ENCODE measurements around the gene AGER.
A peak's percentile ranks its signal among the peaks of the same experiment; 100 is the strongest.
"Not testable (repeated sequence)": the region's sequence is repeated elsewhere in the genome, so short reads cannot be mapped to it uniquely, and the experiment has no call there.

The AGER gene

DNA sequence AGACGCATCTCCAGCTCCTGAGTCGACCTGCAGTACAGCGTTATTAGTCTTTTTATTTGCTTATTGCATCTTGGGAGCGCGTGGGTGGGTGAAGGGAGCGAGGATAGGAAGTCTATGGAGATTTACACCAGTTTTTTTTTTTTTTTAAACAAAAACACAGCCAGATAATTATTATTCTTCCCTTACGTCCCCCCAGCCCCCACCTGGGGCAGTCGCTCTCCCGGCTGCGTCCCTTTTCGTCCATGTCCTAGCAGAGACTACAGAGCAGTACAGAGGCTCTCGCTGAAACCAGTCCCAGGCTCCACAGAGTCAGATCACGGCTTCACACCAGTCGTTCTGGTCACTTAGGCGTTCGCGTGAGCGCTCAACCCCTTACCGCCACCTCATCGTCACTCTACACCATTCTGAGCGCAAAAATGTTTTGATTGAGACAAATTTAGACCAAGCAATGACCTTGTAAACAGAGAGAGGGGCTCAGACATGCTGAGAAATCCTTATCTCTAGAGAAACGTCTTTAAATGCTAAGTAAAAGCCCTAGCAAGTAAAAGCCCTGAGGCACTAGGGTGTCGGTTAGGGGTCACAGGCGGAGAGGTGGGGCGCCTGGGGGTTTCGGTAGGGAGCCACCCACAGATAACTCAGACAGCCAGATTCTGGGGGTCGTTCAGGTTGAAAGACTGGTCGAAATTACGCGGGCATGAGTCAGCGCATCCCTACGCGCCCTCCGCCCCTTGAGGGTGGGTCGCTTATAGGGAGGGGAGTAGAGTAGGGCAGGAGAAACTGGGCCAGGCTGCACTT, 31.1 kb downstream of the AGER start:
- H3K4me3 Mint-ChIP-seq, result peak overlapping the region; percentile 87
- H3K9me3 Mint-ChIP-seq, result no peaks in the 10 kb centered on the region
- no peak for DNase-seq (ENCODE audit: low spot score in 2 of 2)
- H3K4me1 Mint-ChIP-seq, result peaks cover 60% of the 10 kb centered on the region
- ATAC-seq (replicated peaks; ENCODE audit: extremely low read depth, poor library complexity, severe bottlenecking), result no peak
- H3K36me3 Mint-ChIP-seq (ENCODE audit: insufficient read depth), result peaks cover 14% of the 10 kb centered on the region
- H3K27me3 Mint-ChIP-seq, result peaks cover 36% of the 10 kb centered on the region
- H3K27ac Mint-ChIP-seq (ENCODE audit: low read depth), result peak overlapping the region; percentile 83

DNA sequence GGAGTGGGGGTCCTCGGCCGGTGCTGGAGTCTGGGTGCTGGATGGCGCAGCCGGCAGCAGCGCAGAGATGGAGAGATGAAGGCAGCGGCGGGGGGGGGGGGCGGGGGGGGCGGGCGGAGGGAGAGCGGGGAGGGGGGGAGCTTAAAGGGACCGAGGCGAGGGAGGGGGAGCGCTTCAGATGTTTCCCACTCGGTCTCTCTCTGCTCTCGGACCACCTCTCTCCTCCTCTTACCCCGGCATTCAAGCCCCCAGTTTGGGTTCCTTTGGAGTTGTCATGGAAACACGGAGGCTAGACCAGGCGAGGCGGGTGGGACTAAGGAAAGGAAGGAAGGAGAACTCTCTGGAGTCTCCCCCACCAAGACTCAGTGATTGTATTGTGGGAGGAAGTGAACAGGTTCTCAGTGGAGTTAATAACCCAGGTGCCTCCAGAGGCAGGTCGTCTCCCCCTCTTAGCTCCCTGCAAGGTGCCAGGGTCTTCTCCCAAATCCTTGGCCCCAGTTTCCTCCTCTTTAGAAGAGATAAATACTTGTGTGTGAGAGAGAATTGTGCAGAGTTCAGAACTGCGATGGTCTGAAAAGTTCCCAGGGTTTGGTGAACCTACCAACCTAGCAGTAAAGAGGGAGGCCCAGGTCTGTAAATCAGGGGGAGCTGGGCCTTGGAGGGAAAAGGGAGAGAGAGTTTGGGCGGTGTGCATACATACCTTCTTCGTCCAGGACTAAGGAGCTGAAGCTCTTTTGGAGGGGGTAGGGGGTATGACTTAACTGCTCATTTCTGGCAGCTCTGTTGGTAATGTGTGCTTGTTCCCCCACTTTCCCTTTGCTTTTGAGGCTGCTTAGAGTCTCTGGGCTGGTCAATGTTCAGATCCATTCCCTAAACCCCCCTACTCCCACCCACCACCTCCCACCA, 31.9 kb downstream of the AGER start, which contains the start of gene PRRT1:
TSS of gene PRRT1 (minus strand) at position 77 of the 906 bp plus-strand sequence. CDS start 112 bp downstream, outside the sequence.
- peaks cover 68% of the 10 kb centered on the region for H3K4me1 Mint-ChIP-seq
- ATAC-seq (replicated peaks; ENCODE audit: extremely low read depth, poor library complexity, severe bottlenecking) (no peak), DNase-seq (ENCODE audit: low spot score in 2 of 2) (no peak)
- H3K36me3 Mint-ChIP-seq (ENCODE audit: insufficient read depth), result peaks cover 12% of the 10 kb centered on the region
- peaks cover 42% of the 10 kb centered on the region for H3K27me3 Mint-ChIP-seq
- H3K9me3 Mint-ChIP-seq, result no peaks in the 10 kb centered on the region
- peak within 1 kb of the TSS; percentile 83 for H3K27ac Mint-ChIP-seq (ENCODE audit: low read depth)
- peak within 1 kb of the TSS; percentile 87 for H3K4me3 Mint-ChIP-seq

- Mint-ChIP-seq H3K27ac (ENCODE audit: low read depth) (no peak overlapping the region), H3K4me1 (peaks cover 68% of the 10 kb centered on the region), H3K9me3 (no peaks in the 10 kb centered on the region), H3K36me3 (ENCODE audit: insufficient read depth) (peaks cover 12% of the 10 kb centered on the region), H3K27me3 (peaks cover 50% of the 10 kb centered on the region), H3K4me3 (peak overlapping the region; percentile 5)
- ATAC-seq (replicated peaks; ENCODE audit: extremely low read depth, poor library complexity, severe bottlenecking) (no peak), DNase-seq (ENCODE audit: low spot score in 2 of 2) (no peak)
These were observed 32.7 kb downstream of the AGER start for GRCh38 chr6:32151181-32151862.

DNA sequence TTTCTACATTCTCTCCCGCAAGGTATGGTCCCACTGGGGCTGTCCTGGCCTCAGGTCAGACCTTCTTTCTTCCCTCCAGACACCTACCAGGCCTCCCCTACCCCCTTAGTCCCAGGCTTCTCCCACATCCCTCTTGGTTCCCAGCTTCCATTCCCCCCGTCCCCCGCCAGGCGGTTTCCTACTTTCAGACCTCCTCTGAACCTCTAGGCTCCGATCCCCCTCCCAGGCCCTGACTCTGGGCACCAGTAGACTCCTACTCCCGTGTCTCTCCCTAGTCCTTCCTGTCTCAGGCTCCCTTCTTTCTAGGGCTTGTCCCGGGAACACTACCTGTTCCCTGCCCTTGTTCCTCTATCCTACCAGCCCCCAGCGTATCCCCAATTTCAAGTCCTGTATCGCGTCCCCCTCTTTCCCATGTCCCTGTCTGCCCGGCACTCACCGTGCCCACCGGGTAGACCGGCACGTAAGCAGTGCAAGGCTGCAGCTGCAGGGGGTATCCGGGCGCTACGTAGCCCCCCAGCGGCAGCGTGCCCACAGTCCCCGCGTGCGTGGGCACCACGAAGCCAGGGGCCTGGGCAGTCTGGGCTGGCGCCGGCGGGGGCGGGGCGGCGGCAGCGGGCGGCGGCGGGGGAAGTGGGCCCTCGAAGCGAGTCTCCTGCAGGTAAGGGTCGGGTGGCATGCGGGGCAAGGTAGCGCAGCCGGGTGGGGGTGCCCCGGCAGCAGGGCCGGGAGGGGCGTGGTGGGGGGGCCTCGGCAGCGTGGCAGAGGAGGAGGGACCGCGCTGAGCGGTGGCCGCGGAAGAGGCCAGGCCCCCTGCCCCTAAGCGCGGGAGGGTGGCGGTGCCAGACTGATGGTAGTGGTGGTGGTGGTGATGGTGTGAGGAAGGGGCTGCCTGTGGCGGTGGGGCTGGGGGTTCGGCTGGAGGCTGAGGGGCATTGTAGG, 33.9 kb downstream of the AGER start:
- Mint-ChIP-seq H3K9me3 (no peaks in the 10 kb centered on the region), H3K36me3 (ENCODE audit: insufficient read depth) (peaks cover 12% of the 10 kb centered on the region), H3K27ac (ENCODE audit: low read depth) (no peak overlapping the region), H3K4me1 (peaks cover 62% of the 10 kb centered on the region), H3K4me3 (no peak overlapping the region), H3K27me3 (peaks cover 58% of the 10 kb centered on the region)
- DNase-seq (ENCODE audit: low spot score in 2 of 2) (no peak), ATAC-seq (replicated peaks; ENCODE audit: extremely low read depth, poor library complexity, severe bottlenecking) (no peak)

GRCh38 chr6:32149092-32149755, 34.8 kb downstream of the AGER start:
- Mint-ChIP-seq H3K9me3 (no peaks in the 10 kb centered on the region), H3K36me3 (ENCODE audit: insufficient read depth) (peaks cover 9% of the 10 kb centered on the region), H3K4me1 (peaks cover 52% of the 10 kb centered on the region), H3K4me3 (peak overlapping the region; percentile 76), H3K27ac (ENCODE audit: low read depth) (peak overlapping the region; percentile 82), H3K27me3 (peaks cover 58% of the 10 kb centered on the region)
- DNase-seq (ENCODE audit: low spot score in 2 of 2) (no peak), ATAC-seq (replicated peaks; ENCODE audit: extremely low read depth, poor library complexity, severe bottlenecking) (no peak)

DNA sequence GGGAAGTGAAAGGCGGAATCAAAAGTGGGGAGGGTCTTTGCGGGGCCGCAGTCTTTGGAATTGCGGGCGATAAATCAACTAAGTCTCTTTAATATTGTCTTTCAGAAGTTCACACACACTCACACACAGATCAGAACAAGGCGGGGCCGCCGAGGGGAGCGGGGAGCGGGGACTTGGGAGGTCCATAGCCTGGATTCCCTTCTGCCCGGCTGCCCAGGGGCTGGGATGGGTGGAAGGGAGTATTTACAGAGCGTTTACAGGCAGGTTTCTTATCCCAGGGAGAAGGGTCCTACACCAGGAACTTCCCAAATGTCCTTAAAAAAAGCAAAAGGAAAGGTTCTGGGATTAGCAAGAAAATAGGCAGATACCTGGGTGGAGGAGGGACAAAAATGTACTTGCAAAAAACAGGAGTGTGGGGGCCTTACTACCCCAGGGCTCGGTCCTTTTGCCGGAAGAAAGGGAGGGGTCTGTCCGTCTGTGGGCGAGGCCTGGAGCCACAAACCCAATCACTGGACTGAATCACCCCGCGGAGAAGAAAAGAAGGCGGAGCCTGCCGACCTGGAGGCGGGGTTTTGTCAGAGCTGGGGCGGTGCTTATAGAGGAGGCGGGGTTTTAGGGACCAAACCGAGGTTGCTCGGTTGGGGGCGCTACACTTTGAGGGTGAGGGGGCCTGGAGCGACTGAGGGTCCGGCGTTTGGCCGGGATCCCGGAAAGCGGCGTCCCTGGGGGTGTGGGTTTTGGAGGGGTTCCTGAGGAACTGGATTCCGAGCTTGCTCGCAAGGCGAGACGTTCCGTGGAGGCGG, 35.6 kb downstream of the AGER start:
- ATAC-seq (replicated peaks; ENCODE audit: extremely low read depth, poor library complexity, severe bottlenecking), result peak; percentile 55
- H3K9me3 Mint-ChIP-seq, result no peaks in the 10 kb centered on the region
- H3K36me3 Mint-ChIP-seq (ENCODE audit: insufficient read depth), result peaks cover 5% of the 10 kb centered on the region
- H3K27ac Mint-ChIP-seq (ENCODE audit: low read depth), result peak overlapping the region; percentile 82
- H3K27me3 Mint-ChIP-seq, result peaks cover 58% of the 10 kb centered on the region
- peak overlapping the region; percentile 76 for H3K4me3 Mint-ChIP-seq
- peaks cover 45% of the 10 kb centered on the region for H3K4me1 Mint-ChIP-seq
- peak; percentile 54 to 59 for DNase-seq (ENCODE audit: low spot score in 2 of 2)

- Mint-ChIP-seq H3K27ac (ENCODE audit: low read depth) (no peak overlapping the region), H3K27me3 (peaks cover 58% of the 10 kb centered on the region), H3K4me1 (peaks cover 37% of the 10 kb centered on the region), H3K9me3 (no peaks in the 10 kb centered on the region), H3K36me3 (ENCODE audit: insufficient read depth) (peaks cover 5% of the 10 kb centered on the region), H3K4me3 (no peak overlapping the region)
- ATAC-seq (replicated peaks; ENCODE audit: extremely low read depth, poor library complexity, severe bottlenecking), result no peak
- no peak for DNase-seq (ENCODE audit: low spot score in 2 of 2)
These were observed 36.5 kb downstream of the AGER start for GRCh38 chr6:32147401-32148132.

DNA sequence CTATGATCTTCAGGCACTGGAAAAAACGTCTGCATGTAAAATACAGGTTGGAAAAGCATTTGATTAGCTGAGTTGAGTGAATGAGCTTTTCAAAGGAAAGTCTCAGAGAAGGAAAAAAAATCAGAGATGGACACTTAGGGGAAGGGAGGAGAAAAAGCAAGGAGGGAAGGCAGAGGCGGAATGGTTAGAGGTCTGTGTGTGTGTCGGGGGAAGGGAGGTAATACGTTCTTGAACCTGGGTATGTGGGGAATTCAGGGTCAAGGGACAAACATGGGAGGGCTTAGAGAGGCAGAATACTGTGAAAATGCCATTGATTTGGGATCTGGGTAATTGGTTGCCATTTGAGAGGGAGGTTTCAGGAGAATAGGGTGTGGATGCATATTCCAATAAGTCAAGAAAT, 37.4 kb downstream of the AGER start:
- peaks cover 5% of the 10 kb centered on the region for H3K36me3 Mint-ChIP-seq (ENCODE audit: insufficient read depth)
- H3K4me1 Mint-ChIP-seq, result peaks cover 30% of the 10 kb centered on the region
- peaks cover 63% of the 10 kb centered on the region for H3K27me3 Mint-ChIP-seq
- H3K9me3 Mint-ChIP-seq, result no peaks in the 10 kb centered on the region
- DNase-seq (ENCODE audit: low spot score in 2 of 2) (no peak), ATAC-seq (replicated peaks; ENCODE audit: extremely low read depth, poor library complexity, severe bottlenecking) (no peak)
- no peak overlapping the region for H3K27ac Mint-ChIP-seq (ENCODE audit: low read depth)
- no peak overlapping the region for H3K4me3 Mint-ChIP-seq

DNA sequence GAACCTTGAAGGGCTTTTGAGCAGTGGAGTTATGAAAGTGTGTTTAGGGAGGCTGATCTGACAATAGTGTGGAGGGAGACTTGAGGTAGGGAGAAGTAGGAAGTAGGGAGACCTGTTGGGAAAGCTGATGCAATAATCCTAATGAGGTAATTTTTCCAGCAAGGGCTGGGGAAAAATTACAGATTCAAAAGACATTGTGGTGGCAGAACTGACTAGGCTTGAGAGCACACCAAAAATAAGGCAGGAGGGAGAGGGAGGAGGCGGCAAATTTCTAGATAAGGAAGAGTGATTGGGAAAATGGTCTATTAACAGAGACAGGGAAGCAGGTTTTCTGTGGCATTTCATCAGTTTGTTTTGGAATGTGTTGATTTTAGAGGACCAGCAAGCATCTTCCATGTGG, 37.8 kb downstream of the AGER start:
- H3K4me3 Mint-ChIP-seq, result no peak overlapping the region
- DNase-seq (ENCODE audit: low spot score in 2 of 2), result no peak
- H3K36me3 Mint-ChIP-seq (ENCODE audit: insufficient read depth), result peaks cover 5% of the 10 kb centered on the region
- H3K9me3 Mint-ChIP-seq, result no peaks in the 10 kb centered on the region
- H3K27me3 Mint-ChIP-seq, result peaks cover 64% of the 10 kb centered on the region
- H3K4me1 Mint-ChIP-seq, result peaks cover 26% of the 10 kb centered on the region
- no peak for ATAC-seq (replicated peaks; ENCODE audit: extremely low read depth, poor library complexity, severe bottlenecking)
- H3K27ac Mint-ChIP-seq (ENCODE audit: low read depth), result no peak overlapping the region

- Mint-ChIP-seq H3K4me1 (peaks cover 20% of the 10 kb centered on the region), H3K27me3 (peaks cover 43% of the 10 kb centered on the region)
- not testable (repeated sequence) for H3K4me3 Mint-ChIP-seq; DNase-seq (ENCODE audit: low spot score in 2 of 2); ATAC-seq (replicated peaks; ENCODE audit: extremely low read depth, poor library complexity, severe bottlenecking); H3K9me3 Mint-ChIP-seq; H3K27ac Mint-ChIP-seq (ENCODE audit: low read depth); H3K36me3 Mint-ChIP-seq (ENCODE audit: insufficient read depth)
These were observed 39.8 kb downstream of the AGER start for GRCh38 chr6:32144238-32144637.

Measured in central memory CD8-positive, alpha-beta T cell (primary cell).